ENCODE measurements around the gene TTC9C.

TTC9C gene

DNA sequence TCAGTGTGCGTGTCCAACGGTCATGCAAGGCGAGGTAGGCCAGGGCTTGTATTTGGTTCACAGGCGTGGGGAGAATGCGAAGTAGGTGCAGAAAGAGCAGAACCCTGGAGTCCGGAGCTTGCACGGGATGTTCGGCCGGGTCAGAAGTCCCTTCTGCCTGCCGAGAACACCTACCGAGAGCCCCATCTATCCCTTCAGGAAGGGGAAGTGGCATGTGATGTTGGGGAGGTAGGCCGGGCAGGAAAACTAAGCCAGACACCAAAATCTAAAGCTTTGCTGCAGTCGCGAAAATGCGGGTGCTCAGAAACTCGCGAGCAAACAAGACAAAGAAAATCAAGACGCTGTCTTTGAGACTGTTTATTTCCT lies 42.5 kb downstream of the TTC9C start:
- peak overlapping the region; percentile 84 for H3K4me3 ChIP-seq (ENCODE audit: low read depth, low read length)
- DNase-seq (ENCODE audit: low read depth): no peak
- no peak for TF ChIP-seq CTCF (IDR thresholded peaks at IDR 0.05; ENCODE audit: low read depth, low read length, missing control alignments)

- DNase-seq (ENCODE audit: low read depth): peak; percentile 90
- peak within 1 kb of the TSS; percentile 84 for H3K4me3 ChIP-seq (ENCODE audit: low read depth, low read length)
- no peak for TF ChIP-seq CTCF (IDR thresholded peaks at IDR 0.05; ENCODE audit: low read depth, low read length, missing control alignments)
These were observed 43.1 kb downstream of the TTC9C start, which contains the start of gene TAF6L for GRCh38 chr11:62771144-62772021. Gene TAF6L (plus strand): TSS chr11:62771396. CDS start chr11:62775784, 4,388 bp downstream.

DNA sequence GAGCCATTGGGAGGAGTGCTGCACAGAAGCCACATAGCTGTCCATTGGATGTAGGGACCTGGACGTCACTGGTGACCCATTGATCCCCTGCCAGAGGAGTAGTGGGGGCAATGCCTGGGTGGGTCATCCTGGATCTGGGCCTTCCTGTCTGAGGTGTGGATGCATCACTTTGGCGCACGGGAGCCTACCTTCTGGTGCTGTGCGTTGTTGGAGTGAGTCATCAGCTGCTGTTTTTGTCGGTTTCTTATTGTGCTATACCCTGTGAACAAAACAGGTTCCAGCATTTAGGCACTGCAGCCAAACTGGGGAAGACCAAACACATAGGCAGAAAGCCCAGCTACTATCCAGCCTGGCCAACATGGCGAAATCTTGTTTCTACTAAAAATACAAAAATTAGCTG lies 46.1 kb downstream of the TTC9C start:
- no peak for DNase-seq (ENCODE audit: low read depth)
- no peak overlapping the region for H3K4me3 ChIP-seq (ENCODE audit: low read depth, low read length)
- no peak for TF ChIP-seq CTCF (IDR thresholded peaks at IDR 0.05; ENCODE audit: low read depth, low read length, missing control alignments)

GRCh38 chr11:62775646-62776045 lies 47.4 kb downstream of the TTC9C start:
- H3K4me3 ChIP-seq (ENCODE audit: low read depth, low read length): no peak overlapping the region
- DNase-seq (ENCODE audit: low read depth): no peak
- TF ChIP-seq CTCF (IDR thresholded peaks at IDR 0.05; ENCODE audit: low read depth, low read length, missing control alignments): no peak

GRCh38 chr11:62777389-62777788 lies 49.1 kb downstream of the TTC9C start:
- TF ChIP-seq CTCF (IDR thresholded peaks at IDR 0.05; ENCODE audit: low read depth, low read length, missing control alignments): no peak
- H3K4me3 ChIP-seq (ENCODE audit: low read depth, low read length): no peak overlapping the region
- DNase-seq (ENCODE audit: low read depth): no peak

GRCh38 chr11:62778441-62778840 lies 50.2 kb downstream of the TTC9C start:
- no peak for DNase-seq (ENCODE audit: low read depth)
- no peak overlapping the region for H3K4me3 ChIP-seq (ENCODE audit: low read depth, low read length)
- no peak for TF ChIP-seq CTCF (IDR thresholded peaks at IDR 0.05; ENCODE audit: low read depth, low read length, missing control alignments)

GRCh38 chr11:62782753-62783152 lies 54.5 kb downstream of the TTC9C start:
- H3K4me3 ChIP-seq (ENCODE audit: low read depth, low read length): no peak overlapping the region
- no peak for TF ChIP-seq CTCF (IDR thresholded peaks at IDR 0.05; ENCODE audit: low read depth, low read length, missing control alignments)
- DNase-seq (ENCODE audit: low read depth): no peak

Measured in GM12864 (cell line).